ENCODE measurements around the gene MEIKIN. TPM values are rescaled to one million over a fixed set of nuclear protein-coding genes. Genes with fewer than 3 reads are reported as not detected.

MEIKIN gene
- polyA plus RNA-seq, 1 donor from 2014 or later, result not detected

DNA sequence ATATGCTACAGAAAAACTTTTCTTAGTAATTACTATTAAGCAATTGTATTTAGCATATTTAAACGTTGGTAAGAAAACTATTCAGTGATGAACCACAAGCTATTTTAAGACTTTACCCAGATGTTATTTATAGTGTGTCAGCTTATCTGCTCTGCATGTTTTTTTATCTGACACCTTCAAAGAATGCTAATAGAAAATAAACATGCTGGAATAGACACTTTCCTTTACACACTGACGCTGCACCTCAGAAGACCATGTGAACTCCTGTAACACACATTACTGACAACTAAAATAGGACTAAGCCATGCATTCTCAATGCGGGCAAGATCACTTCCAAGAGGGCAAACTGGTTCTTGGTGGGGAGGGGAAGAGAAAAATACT, 187.0 kb downstream of the MEIKIN start:
- H3K79me2 ChIP-seq (replicated peaks; ENCODE audit: insufficient read depth, low read length), result peaks cover 23% of the 10 kb centered on the region
- no peak for TF ChIP-seq TAF1 (IDR thresholded peaks at IDR 0.05; ENCODE audit: low read depth)
- TF ChIP-seq EZH2 (IDR thresholded peaks at IDR 0.05; ENCODE audit: borderline replicate concordance, insufficient read depth, low read length, poor library complexity, severe bottlenecking), result no peak
- TF ChIP-seq POLR2AphosphoS5 (IDR thresholded peaks at IDR 0.05), result no peak
- no peak for TF ChIP-seq EP300 (conservative IDR thresholded peaks at IDR 0.05; ENCODE audit: poor library complexity, severe bottlenecking)
- TF ChIP-seq, protein P1, sequence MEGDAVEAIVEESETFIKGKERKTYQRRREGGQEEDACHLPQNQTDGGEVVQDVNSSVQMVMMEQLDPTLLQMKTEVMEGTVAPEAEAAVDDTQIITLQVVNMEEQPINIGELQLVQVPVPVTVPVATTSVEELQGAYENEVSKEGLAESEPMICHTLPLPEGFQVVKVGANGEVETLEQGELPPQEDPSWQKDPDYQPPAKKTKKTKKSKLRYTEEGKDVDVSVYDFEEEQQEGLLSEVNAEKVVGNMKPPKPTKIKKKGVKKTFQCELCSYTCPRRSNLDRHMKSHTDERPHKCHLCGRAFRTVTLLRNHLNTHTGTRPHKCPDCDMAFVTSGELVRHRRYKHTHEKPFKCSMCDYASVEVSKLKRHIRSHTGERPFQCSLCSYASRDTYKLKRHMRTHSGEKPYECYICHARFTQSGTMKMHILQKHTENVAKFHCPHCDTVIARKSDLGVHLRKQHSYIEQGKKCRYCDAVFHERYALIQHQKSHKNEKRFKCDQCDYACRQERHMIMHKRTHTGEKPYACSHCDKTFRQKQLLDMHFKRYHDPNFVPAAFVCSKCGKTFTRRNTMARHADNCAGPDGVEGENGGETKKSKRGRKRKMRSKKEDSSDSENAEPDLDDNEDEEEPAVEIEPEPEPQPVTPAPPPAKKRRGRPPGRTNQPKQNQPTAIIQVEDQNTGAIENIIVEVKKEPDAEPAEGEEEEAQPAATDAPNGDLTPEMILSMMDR (IDR thresholded peaks at IDR 0.05; ENCODE audit: poor library complexity, severe bottlenecking), result no peak
- TF ChIP-seq RAD21 (conservative IDR thresholded peaks at IDR 0.05), result no peak
- TF ChIP-seq, protein P2, sequence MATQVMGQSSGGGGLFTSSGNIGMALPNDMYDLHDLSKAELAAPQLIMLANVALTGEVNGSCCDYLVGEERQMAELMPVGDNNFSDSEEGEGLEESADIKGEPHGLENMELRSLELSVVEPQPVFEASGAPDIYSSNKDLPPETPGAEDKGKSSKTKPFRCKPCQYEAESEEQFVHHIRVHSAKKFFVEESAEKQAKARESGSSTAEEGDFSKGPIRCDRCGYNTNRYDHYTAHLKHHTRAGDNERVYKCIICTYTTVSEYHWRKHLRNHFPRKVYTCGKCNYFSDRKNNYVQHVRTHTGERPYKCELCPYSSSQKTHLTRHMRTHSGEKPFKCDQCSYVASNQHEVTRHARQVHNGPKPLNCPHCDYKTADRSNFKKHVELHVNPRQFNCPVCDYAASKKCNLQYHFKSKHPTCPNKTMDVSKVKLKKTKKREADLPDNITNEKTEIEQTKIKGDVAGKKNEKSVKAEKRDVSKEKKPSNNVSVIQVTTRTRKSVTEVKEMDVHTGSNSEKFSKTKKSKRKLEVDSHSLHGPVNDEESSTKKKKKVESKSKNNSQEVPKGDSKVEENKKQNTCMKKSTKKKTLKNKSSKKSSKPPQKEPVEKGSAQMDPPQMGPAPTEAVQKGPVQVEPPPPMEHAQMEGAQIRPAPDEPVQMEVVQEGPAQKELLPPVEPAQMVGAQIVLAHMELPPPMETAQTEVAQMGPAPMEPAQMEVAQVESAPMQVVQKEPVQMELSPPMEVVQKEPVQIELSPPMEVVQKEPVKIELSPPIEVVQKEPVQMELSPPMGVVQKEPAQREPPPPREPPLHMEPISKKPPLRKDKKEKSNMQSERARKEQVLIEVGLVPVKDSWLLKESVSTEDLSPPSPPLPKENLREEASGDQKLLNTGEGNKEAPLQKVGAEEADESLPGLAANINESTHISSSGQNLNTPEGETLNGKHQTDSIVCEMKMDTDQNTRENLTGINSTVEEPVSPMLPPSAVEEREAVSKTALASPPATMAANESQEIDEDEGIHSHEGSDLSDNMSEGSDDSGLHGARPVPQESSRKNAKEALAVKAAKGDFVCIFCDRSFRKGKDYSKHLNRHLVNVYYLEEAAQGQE (IDR thresholded peaks at IDR 0.05; ENCODE audit: borderline replicate concordance), result no peak
- no peak for TF ChIP-seq MXI1 (conservative IDR thresholded peaks at IDR 0.05; ENCODE audit: poor library complexity, severe bottlenecking)
- no peak for TF ChIP-seq SMC3 (conservative IDR thresholded peaks at IDR 0.05; ENCODE audit: poor library complexity)
- no peak overlapping the region for H3K4me2 ChIP-seq (ENCODE audit: low read length)
- H3K36me3 ChIP-seq (ENCODE audit: insufficient read depth, low read length), result no peaks in the 10 kb centered on the region
- no peaks in the 10 kb centered on the region for H3K9me2 ChIP-seq (ENCODE audit: insufficient read depth, low read length)
- H3K27ac ChIP-seq (ENCODE audit: low read length), result no peak overlapping the region
- H3K4me3 ChIP-seq (ENCODE audit: low read length), result no peak overlapping the region
- H3K9ac ChIP-seq (ENCODE audit: low read length), result no peak overlapping the region
- H4K20me1 ChIP-seq (ENCODE audit: insufficient read depth), result no peaks in the 10 kb centered on the region
- H2AFZ ChIP-seq (ENCODE audit: low read depth, low read length), result no peak overlapping the region
- H3F3A ChIP-seq (ENCODE audit: insufficient read depth, low read length, poor library complexity, severe bottlenecking), result no peaks in the 10 kb centered on the region
- no peaks in the 10 kb centered on the region for H3K9me3 ChIP-seq (ENCODE audit: low read length)
- no peaks in the 10 kb centered on the region for H3K27me3 ChIP-seq (ENCODE audit: insufficient read depth, low read depth, low read length)

DNA sequence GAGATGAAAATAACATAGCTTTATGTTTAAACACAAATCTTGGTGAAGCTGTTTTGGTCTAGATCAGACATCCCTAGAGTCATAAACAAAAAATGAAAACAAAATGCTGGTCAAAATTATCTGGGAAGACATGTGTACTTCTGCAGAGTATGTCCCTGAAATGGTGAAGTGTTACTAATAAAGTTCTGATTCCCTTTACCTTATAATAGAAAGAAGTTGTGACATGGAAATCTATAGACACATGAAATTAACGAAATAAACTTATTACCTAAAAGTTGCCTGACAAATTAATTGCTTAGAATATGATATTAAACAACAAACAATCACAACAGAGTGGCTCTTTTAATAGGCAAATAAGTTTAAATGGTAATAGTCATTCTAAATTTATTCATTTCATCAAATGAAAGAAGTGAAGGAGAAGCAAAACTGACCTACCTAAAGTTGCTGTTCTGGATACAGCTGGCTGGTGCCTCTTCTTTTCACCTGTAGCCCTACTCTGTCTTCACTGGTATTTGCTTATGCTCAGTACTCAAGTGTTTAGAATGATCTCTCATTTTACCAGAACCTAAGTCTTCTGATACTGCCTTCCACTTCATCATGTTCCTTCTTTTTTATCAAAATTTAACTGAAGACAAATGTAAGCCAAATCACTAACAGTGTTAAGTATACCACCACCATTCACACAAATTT, 187.5 kb downstream of the MEIKIN start:
- H3K27ac ChIP-seq (ENCODE audit: low read length), result no peak overlapping the region
- H3K9me3 ChIP-seq (ENCODE audit: low read length), result no peaks in the 10 kb centered on the region
- H3K9ac ChIP-seq (ENCODE audit: low read length), result no peak overlapping the region
- H3K9me2 ChIP-seq (ENCODE audit: insufficient read depth, low read length), result no peaks in the 10 kb centered on the region
- no peak for TF ChIP-seq MXI1 (conservative IDR thresholded peaks at IDR 0.05; ENCODE audit: poor library complexity, severe bottlenecking)
- TF ChIP-seq EP300 (conservative IDR thresholded peaks at IDR 0.05; ENCODE audit: poor library complexity, severe bottlenecking), result no peak
- TF ChIP-seq POLR2AphosphoS5 (IDR thresholded peaks at IDR 0.05), result no peak
- no peak for TF ChIP-seq SMC3 (conservative IDR thresholded peaks at IDR 0.05; ENCODE audit: poor library complexity)
- TF ChIP-seq RAD21 (conservative IDR thresholded peaks at IDR 0.05), result no peak
- no peak for TF ChIP-seq TAF1 (IDR thresholded peaks at IDR 0.05; ENCODE audit: low read depth)
- no peak for TF ChIP-seq EZH2 (IDR thresholded peaks at IDR 0.05; ENCODE audit: borderline replicate concordance, insufficient read depth, low read length, poor library complexity, severe bottlenecking)
- TF ChIP-seq, protein P2 (IDR thresholded peaks at IDR 0.05; ENCODE audit: borderline replicate concordance), result no peak
- TF ChIP-seq, protein P1 (IDR thresholded peaks at IDR 0.05; ENCODE audit: poor library complexity, severe bottlenecking), result no peak
- no peak overlapping the region for H3K4me2 ChIP-seq (ENCODE audit: low read length)
- H3K79me2 ChIP-seq (replicated peaks; ENCODE audit: insufficient read depth, low read length), result peaks cover 20% of the 10 kb centered on the region
- H3K27me3 ChIP-seq (ENCODE audit: insufficient read depth, low read depth, low read length), result no peaks in the 10 kb centered on the region
- no peaks in the 10 kb centered on the region for H3F3A ChIP-seq (ENCODE audit: insufficient read depth, low read length, poor library complexity, severe bottlenecking)
- no peak overlapping the region for H2AFZ ChIP-seq (ENCODE audit: low read depth, low read length)
- H4K20me1 ChIP-seq (ENCODE audit: insufficient read depth), result no peaks in the 10 kb centered on the region
- no peaks in the 10 kb centered on the region for H3K36me3 ChIP-seq (ENCODE audit: insufficient read depth, low read length)
- no peak overlapping the region for H3K4me3 ChIP-seq (ENCODE audit: low read length)

All from neural cell (in vitro differentiated cells).